Gastrocnemius medialis (tissue), 4 donors: Measurements from ENCODE around the gene TEFM. TPM values are rescaled to one million over a fixed set of nuclear protein-coding genes. Genes with fewer than 3 reads are reported as not detected.

Experiments
- ATAC-seq, 2 donors: fragments of 150-250 bp; one replicate each; pipeline ENCODE4 v1.9.1; 2016
- DNase-seq, 2 donors: peaks; one replicate each; pipeline ENCODE4 v3.0.0-alpha.2; 2019
- H3K27ac ChIP-seq, 4 donors: fragments of 200-600 bp; sonication (generic); 1 replicate in 1 of 4; 2 replicates in 3 of 4; pipeline ENCODE4 v1.5.1; 2016 to 2018; ENCODE audit warnings: mild to moderate bottlenecking in 2 of 4, moderate library complexity in 1 of 4
- H3K27me3 ChIP-seq, 3 donors: fragments of 200-600 bp; sonication (generic) in 2 of 3; 1 replicate in 1 of 3; 2 replicates in 2 of 3; pipeline versions ENCODE4 v1.5.1 to v1.6.0; 2016 to 2019; ENCODE audit warnings: mild to moderate bottlenecking in 1 of 3, moderate library complexity in 1 of 3
- H3K36me3 ChIP-seq, 2 donors: fragments of 200-600 bp; sonication (generic) in 1 of 2; one replicate each; pipeline ENCODE4 v1.5.1; 2017 to 2018
- H3K4me1 ChIP-seq, 2 donors: fragments of 200-600 bp; sonication (generic) in 1 of 2; one replicate each; pipeline ENCODE4 v1.5.1; 2016 to 2017; ENCODE audit warnings: mild to moderate bottlenecking in 2 of 2
- H3K4me3 ChIP-seq, 4 donors: fragments of 200-600 bp; sonication (generic) in 3 of 4; 1 replicate in 1 of 4; 2 replicates in 3 of 4; pipeline ENCODE4 v1.5.1; 2016 to 2019; ENCODE audit warnings: mild to moderate bottlenecking in 2 of 4
- H3K9me3 ChIP-seq, 3 donors: fragments of 200-600 bp; sonication (generic) in 2 of 3; 1 replicate in 1 of 3; 2 replicates in 2 of 3; pipeline ENCODE4 v1.5.1; 2016 to 2019
- CTCF ChIP-seq, 5 experiments: fragments of 450-650 bp in 3 of 5; fragments of 200-600 bp in 2 of 5; sonication (generic) in 2 of 5; IDR thresholded peaks in 4 of 5; conservative IDR thresholded peaks in 1 of 5; 1 replicate in 4 of 5; 2 replicates in 1 of 5; pipeline ENCODE4 v1.5.1; 2016 to 2019; ENCODE audit warnings: antibody characterized with exemption in 5 of 5, mild to moderate bottlenecking in 3 of 5, moderate library complexity in 3 of 5
- POLR2A ChIP-seq, 2 donors: fragments of 450-650 bp; IDR thresholded peaks; one replicate each; pipeline ENCODE4 v1.6.1; 2017; ENCODE audit warnings: antibody characterized with exemption in 2 of 2, mild to moderate bottlenecking in 2 of 2, moderate library complexity in 2 of 2
- in situ Hi-C, 4 donors: fragments of 200-750 bp; cut with MboI; loops; one replicate each; pipeline versions ENCODE4 v1.15.0 to v1.8.0; 2017; ENCODE audit warnings: low sequenced_read_pairs in 4 of 4
- intact Hi-C: fragments of 100-400 bp; cut with DNase I; formaldehyde crosslinking; loops from one replicate; pipeline ENCODE4 v1.15.1; 2023; ENCODE audit warnings: low total_unique reads
- total RNA-seq, 4 donors: library from RNA; depleted of rRNA; stranded (reverse); fragments of >200 nt; gene quantifications; one replicate each; pipeline versions ENCODE4 v1.1.0 to v1.2.3, GENCODE V29; 2016

Gene TEFM
- total RNA-seq: 10 to 100 TPM in 1 of 4 donors, 1 to 10 TPM in 3; 5.2 to 18.5 (median 8.3) TPM

GRCh38 chr17:30906101-30906911 lies at the start of gene TEFM:
TEFM (minus strand) TSS chr17:30906238; CDS start chr17:30906198, 40 bp downstream.
- in situ Hi-C loops: loop anchor here in 1 of 4 donors (25.0 kb wide), 1 partner anchor 306 kb away; no protein-coding TSS in a partner anchor
- H3K27me3 ChIP-seq: no peaks in the 10 kb centered on the region
- peaks cover 15 to 16% of the 10 kb centered on the region in 2 donors for H3K4me1 ChIP-seq
- no peaks in the 10 kb centered on the region for H3K9me3 ChIP-seq
- DNase-seq (peak; percentile 65 to 81), ATAC-seq (peak; percentile 97 to 98)
- peak within 1 kb of the TSS; percentile 85 to 93 (median 89) for H3K27ac ChIP-seq
- peak in 1 of 2 donors; percentile 23 for TF ChIP-seq POLR2A (IDR thresholded peaks at IDR 0.05)
- TF ChIP-seq CTCF (IDR thresholded peaks at IDR 0.05 in 4 of 5, conservative IDR thresholded peaks at IDR 0.05 in 1 of 5): no peak
- peaks cover 0 to 18% of the 10 kb centered on the region in 2 donors for H3K36me3 ChIP-seq
- intact Hi-C loops: loop anchor here (5.0 kb wide), 1 partner anchor 74 kb away; the partner anchor contains the start of gene ATAD5
- peak within 1 kb of the TSS; percentile 75 to 94 (median 90) for H3K4me3 ChIP-seq

- H3K36me3 ChIP-seq: no peaks in the 10 kb centered on the region
- peaks cover 0 to 5% of the 10 kb centered on the region in 2 donors for H3K4me1 ChIP-seq
- DNase-seq (no peak), ATAC-seq (no peak)
- H3K27ac ChIP-seq: peak overlapping the region in 2 of 4 donors; percentile 12 to 31
- intact Hi-C loops (no loop called here), in situ Hi-C loops (no loop called here)
- H3K27me3 ChIP-seq: no peaks in the 10 kb centered on the region
- no peak for TF ChIP-seq CTCF (IDR thresholded peaks at IDR 0.05 in 4 of 5, conservative IDR thresholded peaks at IDR 0.05 in 1 of 5)
- TF ChIP-seq POLR2A (IDR thresholded peaks at IDR 0.05): no peak
- H3K4me3 ChIP-seq: no peak overlapping the region
- H3K9me3 ChIP-seq: no peaks in the 10 kb centered on the region
These were observed 48.2 kb upstream of the TEFM start for GRCh38 chr17:30954046-30954830.

DNA sequence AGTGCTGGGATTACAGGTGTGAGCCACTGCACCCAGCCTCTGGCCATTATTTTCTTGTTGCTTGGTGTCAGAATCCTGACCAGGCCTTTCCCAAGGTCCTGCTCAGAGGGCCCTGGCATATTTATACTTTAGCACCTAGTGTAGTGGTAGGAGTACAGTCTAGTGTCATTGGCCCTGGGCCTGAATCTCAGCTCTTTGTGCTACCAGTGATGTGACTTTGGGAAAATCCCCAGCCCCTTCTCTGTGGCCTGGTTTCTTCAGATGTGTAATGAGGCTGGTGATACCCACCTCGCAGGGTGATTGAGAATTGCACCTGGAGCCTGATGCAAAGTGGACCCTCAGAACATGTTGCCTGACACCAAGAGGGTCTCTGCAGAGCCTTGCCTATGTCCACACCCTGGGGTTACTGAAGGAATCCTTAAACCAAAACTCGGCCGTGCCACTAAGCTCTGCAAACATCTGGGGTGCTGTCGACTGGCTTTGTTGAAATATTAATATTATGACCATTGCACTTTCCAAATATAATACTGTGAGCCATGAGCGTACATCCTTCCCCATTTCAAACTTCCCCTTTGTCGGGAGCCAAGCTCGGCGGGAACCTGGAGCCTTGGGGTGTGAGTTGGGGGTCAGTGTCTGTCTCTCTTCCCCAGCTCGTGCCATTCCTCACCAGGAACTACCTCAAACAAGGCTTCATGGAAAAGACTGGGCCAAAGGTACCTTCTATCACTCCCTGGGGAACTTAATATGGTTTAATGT lies 46.8 kb upstream of the TEFM start:
- Histone ChIP-seq H3K36me3 (no peaks in the 10 kb centered on the region), H3K4me1 (peaks cover 0 to 5% of the 10 kb centered on the region in 2 donors), H3K27ac (no peak overlapping the region), H3K27me3 (no peaks in the 10 kb centered on the region), H3K4me3 (no peak overlapping the region), H3K9me3 (no peaks in the 10 kb centered on the region)
- TF ChIP-seq CTCF (IDR thresholded peaks at IDR 0.05 in 4 of 5, conservative IDR thresholded peaks at IDR 0.05 in 1 of 5): no peak
- TF ChIP-seq POLR2A (IDR thresholded peaks at IDR 0.05): no peak
- in situ Hi-C loops: no loop called here
- ATAC-seq (no peak), DNase-seq (no peak)
- intact Hi-C loops: no loop called here

DNA sequence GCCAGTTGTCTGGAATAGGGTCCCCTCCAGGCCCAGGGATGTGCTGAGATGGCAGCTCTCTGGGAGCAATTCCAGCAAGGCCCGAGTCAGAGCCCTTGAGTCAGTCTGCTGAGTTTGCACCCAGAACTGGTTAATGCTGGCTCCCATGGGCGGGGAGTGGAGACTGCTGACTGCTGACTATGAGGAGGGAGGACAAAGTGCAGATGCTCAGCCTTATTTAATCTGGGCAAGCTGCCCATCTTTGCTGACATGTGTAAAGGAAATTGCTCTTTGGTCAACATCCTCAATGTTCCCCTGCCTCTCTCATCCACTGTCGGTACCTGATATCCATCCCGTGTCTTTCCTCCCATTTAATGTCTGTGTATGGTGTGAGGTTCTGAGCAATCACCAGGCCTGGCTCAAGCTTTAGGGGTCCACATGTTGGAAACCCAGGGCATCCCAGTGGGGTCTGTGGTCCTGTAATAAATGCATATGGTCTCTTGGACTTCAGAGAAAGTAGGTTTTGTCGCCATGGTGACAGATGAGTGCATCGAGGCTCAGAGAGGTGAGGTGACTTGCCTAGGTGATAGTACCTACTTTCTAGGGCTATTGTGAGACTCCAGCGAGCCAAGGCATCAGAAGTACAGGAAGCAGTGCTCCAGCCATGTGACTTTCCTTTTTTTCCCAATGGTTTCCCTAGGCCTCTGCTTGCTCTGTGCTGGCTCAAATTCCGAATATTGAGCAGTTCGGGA lies 44.8 kb upstream of the TEFM start:
- Histone ChIP-seq H3K36me3 (no peaks in the 10 kb centered on the region), H3K4me1 (no peaks in the 10 kb centered on the region), H3K27me3 (no peaks in the 10 kb centered on the region), H3K4me3 (no peak overlapping the region), H3K27ac (peak overlapping the region in 1 of 4 donors; percentile 21), H3K9me3 (no peaks in the 10 kb centered on the region)
- ATAC-seq (peak; percentile 36 to 65), DNase-seq (peak; percentile 53 to 58)
- TF ChIP-seq CTCF (IDR thresholded peaks at IDR 0.05 in 4 of 5, conservative IDR thresholded peaks at IDR 0.05 in 1 of 5) (no peak), POLR2A (IDR thresholded peaks at IDR 0.05) (no peak)
- intact Hi-C loops (no loop called here), in situ Hi-C loops (no loop called here)
